HL-60 (cell line): ENCODE measurements around the gene HS6ST3.

Experiments used
- CTCF ChIP-seq: IDR thresholded peaks from one replicate; pipeline ENCODE4 v1.5.1; 2011; ENCODE audit warnings: low read length, control low read depth, inconsistent platforms; ENCODE audit not compliant: insufficient read depth
- POLR2AphosphoS5 ChIP-seq: IDR thresholded peaks from 2 replicates; pipeline ENCODE4 v1.6.1; 2012; ENCODE audit warnings: low read depth
- REST ChIP-seq: IDR thresholded peaks from 2 replicates; pipeline ENCODE4 v1.6.1; 2012; ENCODE audit warnings: low read depth; ENCODE audit not compliant: insufficient replicate concordance
- SPI1 ChIP-seq: IDR thresholded peaks from 2 replicates; pipeline ENCODE4 v1.6.1; 2012; ENCODE audit warnings: low read depth, mild to moderate bottlenecking, borderline replicate concordance

DNA sequence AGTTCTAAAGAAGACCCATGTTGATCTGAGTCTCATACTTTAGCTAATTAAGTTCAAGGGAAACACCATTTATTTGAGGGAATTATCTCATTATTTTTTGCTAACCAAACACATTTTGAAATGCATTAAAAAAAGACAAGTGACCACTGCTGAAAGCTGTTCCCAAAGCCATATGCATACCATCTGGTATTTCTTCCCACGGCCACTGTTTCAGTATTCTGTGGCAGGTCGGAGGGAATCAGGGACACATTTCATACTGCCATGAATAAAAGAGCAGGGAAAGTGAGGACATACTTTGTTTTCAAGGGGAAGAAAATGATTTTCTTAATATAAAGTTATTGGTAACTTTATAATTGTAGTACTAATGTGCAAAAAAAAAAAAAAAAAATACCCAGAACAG, 401.2 kb downstream of the HS6ST3 start:
- no peak for TF ChIP-seq CTCF
- TF ChIP-seq SPI1, result no peak
- no peak for TF ChIP-seq REST
- no peak for TF ChIP-seq POLR2AphosphoS5
